SIG-M5 treated with dmso at 0.1 percent for 504 hours (cell line): ENCODE measurements around the gene MT1F.
"Not testable (repeated sequence)": the region's sequence is repeated elsewhere in the genome, so short reads cannot be mapped to it uniquely, and the experiment has no call there.

ENCODE experiments used
- DNase-seq: peaks from one replicate; lab custom pipeline; 2025; ENCODE audit not compliant: unreplicated experiment; lab: John Stamatoyannopoulos, UW

MT1F gene

DNA sequence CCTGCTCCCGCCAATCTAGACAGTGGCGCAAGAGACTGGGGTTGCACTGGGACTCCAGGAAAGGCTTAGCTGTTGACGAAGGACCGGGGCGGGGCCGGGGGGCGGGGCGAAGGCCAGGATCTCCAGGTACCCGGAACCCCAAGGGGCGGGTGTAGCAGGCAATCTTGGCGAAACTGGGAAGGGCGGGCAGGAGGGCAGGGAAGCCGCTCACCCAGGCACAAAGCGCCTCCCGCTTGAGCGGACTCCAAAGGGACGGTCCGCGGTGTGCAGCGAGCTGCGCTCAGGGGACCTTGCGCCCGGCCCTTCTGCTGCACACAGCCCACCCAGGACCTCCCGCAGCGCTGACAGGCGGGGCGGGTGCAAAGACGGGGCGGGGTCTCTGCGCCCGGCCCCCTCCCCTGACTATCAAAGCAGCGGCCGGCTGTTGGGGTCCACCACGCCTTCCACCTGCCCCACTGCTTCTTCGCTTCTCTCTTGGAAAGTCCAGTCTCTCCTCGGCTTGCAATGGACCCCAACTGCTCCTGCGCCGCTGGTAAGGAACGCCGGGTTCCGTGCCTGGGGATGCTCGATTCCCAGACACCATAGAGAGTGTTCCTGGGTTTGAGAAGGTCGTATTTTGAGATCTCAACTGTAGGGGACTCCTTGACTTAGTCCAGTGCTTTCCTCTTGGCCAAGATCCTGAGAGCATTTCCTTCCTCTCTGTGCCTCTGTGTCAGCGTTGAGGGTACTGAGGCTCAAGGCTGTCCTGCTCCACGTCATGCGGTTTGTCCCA, at the start of gene MT1F:
Gene MT1F (plus strand): TSS at position 405 of the 772 bp plus-strand sequence. CDS start 100 bp downstream, at position 505.
- peak; percentile 78 for DNase-seq

DNA sequence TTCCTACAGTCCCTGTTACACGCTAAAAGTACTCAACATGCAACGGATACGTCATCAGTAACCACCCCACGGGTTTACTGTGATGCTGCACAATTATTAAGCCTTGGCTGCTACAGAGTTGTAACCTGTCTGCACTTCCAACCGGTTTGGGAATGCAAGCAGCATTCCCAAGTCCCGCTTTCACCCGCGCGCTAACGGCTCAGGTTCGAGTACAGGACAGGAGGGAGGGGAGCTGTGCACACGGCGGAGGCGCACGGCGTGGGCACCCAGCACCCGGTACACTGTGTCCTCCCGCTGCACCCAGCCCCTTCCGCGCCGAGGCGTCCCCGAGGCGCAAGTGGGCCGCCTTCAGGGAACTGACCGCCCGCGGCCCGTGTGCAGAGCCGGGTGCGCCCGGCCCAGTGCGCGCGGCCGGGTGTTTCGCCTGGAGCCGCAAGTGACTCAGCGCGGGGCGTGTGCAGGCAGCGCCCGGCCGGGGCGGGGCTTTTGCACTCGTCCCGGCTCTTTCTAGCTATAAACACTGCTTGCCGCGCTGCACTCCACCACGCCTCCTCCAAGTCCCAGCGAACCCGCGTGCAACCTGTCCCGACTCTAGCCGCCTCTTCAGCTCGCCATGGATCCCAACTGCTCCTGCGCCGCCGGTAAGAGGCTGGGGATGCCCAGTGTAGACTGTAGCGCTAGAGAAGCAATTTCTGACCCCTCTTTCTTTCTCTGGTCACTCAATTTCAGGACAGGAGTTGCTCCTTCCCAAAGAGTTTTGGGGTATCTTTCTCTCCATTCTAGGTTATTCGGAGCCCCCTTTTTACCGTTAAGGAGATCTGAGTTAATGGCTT, 49.5 kb upstream of the MT1F start, which contains the start of gene MT2A:
Gene MT2A (plus strand): TSS at position 542 of the 833 bp plus-strand sequence. CDS start 72 bp downstream, at position 614.
- peak; percentile 96 for DNase-seq

DNA sequence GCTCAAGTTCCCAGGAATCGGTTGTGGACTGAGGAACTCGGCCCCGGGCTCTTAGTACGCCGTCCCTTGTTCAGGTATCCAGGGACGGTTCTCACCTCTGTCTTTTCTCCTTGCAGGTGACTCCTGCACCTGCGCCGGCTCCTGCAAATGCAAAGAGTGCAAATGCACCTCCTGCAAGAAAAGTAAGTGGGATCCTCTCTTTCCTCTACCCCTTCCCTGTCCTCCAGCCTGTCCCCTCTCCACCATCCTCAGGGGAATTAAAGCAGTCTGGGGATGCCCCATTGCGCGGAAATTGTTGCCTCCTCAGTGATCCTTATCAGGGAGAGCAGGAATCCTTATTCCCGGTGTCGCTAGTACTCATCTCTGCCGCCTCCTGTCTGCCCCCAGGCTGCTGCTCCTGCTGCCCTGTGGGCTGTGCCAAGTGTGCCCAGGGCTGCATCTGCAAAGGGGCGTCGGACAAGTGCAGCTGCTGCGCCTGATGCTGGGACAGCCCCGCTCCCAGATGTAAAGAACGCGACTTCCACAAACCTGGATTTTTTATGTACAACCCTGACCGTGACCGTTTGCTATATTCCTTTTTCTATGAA, 48.8 kb upstream of the MT1F start:
- no peak for DNase-seq

DNA sequence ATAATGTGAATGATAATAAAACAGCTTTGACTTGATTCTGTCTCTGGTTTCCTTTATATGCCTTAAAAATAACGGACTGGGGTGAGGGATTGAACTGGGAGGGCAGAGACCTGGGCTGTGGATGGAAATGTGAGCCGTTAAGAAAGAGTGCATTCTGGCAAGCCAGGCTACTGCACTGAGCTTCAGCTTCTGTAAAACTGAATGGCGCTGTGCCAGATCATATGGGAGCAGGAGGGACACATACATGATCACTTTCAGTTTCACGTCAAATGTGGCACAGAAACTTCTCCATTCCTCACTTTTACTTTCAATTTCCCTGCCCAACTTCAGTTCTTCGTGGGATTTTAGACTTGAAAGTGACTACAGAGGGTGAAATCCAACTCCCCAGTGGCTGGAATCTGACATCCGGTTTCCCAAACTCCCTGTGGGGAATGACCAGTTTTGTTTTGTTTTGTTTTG, 48.3 kb upstream of the MT1F start:
- DNase-seq = peak; percentile 93

DNA sequence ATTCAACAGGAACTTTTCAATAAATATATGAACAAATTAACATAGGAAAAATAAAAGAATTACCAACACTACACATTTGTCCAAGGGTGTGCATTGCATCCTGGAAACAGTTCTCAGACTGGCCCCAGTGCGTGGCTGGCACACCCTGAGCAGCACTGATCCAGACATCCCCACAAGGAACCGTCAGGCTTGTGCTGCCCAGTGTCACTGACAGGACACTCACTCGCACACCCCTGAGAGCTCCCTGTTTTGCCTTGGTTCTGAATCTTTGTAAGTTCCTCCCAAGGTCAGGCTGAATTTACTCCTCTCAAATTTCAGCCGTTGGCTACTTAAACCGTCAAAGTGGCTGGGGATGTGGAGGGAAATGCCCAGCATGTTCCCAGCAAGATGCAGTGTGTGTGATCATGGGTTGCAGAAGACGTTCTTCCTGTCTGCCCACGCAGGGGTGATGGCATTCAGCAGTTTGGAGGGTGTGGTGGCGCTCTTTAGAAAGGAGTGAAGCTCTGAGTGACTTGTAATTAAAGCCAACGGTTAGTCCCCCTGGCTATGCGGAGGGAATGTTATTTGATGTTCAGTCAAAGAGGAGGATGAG, 47.6 kb upstream of the MT1F start:
- DNase-seq = peak; percentile 15

GRCh38 chr16:56610609-56611111, 47.1 kb upstream of the MT1F start:
- DNase-seq = no peak

- no peak for DNase-seq
Measured at GRCh38 chr16:56611281-56611833, 46.4 kb upstream of the MT1F start.

- no peak for DNase-seq
Measured at GRCh38 chr16:56613706-56614105, 44.1 kb upstream of the MT1F start.

DNA sequence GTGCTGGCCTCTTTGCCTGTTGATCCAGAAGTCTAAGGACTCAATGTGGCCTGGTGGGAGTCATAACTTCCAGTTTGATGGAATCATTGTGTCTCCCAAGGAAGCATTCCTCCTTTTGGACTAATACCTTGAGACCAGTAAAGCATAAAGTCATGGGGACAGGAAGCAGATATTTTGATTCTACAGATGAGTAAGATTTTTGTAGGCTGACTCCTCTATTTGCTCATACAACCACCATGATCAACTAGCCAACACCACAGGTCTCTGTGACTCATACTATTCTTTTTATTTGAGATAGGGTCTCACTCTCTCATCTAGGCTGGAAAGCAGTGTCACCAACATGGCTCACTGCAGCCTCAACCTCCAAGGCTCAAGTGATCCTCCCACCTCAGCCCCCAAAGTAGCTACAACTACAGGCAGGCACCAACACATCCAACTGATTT, 43.2 kb upstream of the MT1F start:
- DNase-seq = no peak

GRCh38 chr16:56615353-56615752, 42.4 kb upstream of the MT1F start:
- no peak for DNase-seq

DNA sequence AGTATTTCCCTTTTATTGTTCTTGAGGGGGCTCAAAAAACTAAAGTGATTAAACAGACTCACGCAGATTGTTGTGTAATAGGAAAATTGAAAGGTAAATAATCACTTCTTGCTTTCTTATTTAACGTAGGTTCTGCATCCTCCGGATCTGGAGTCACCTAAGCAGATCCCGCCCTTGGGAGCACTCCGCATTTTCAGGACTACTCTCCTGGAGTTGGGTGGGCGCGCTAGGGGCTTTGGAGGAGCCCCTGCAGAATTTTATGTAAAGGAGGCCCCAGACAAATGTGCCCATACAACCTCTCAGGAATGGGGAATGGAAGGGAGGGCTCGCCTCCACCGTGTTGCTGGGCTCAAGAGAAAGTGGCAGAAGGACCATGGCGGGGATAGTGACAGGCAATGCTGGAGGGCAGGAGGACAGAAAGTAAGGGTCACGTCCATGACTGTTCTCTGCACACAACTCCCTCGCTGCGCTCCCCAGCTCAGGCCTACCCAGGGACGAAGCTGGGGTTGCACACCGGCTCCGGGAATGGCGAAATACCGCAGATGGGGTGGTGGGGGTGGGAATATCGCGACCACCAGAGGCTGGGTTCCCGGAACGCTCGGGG, 41.0 kb upstream of the MT1F start:
- no peak for DNase-seq

GRCh38 chr16:56617212-56618085, 40.3 kb upstream of the MT1F start:
- no peak for DNase-seq

DNA sequence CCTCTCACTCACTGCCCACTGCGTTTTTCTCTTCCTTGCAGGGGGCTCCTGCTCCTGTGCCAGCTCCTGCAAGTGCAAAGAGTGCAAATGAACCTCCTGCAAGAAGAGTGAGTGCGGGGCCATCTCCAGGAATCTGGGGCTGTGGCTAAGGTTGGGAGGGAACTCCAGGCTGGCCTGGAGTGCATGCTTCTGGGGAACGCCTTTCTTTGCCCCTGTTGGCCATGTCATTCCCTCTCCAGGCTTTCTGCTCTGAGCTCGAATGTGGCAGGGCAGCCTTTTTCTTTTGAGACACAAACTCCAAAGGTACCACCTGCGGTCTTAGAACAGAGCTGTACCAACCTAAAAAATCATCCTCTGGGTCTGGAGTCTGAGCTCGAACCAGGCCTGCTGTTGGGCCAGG, 39.6 kb upstream of the MT1F start:
- no peak for DNase-seq

- DNase-seq = no peak
Measured at GRCh38 chr16:56620339-56620897, 37.3 kb upstream of the MT1F start.

GRCh38 chr16:56621665-56622445, 35.9 kb upstream of the MT1F start:
- DNase-seq = not testable (repeated sequence)

- DNase-seq = not testable (repeated sequence)
Measured at GRCh38 chr16:56623184-56623583, 34.6 kb upstream of the MT1F start.

DNA sequence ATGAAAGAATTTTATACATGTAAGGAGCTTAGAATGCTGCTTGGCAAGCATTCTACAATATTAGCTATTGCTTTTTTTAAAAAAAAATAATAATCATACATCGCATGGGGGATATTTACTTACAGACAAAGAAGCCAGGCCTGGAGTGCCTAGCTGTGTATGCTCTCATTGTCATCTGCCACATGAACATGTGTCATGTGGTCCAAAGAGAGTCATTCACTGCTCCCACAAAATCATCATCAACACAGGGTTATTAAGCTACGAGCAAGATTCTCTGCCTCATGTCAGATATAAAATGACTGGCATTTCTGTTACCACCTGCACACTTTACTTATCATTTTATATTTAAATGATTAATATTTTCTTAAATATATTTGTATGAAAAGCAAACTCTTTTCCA, 34.1 kb upstream of the MT1F start:
- DNase-seq = no peak
